ENCODE data around the gene COG5. TPM values are rescaled to one million over a fixed set of nuclear protein-coding genes. Genes with fewer than 3 reads are reported as not detected.

COG5 gene
- total RNA-seq, 1 experiment from 2014 or later = 20.2 TPM

GRCh38 chr7:107605218-107605815 is 41.6 kb upstream of the COG5 start:
- Histone ChIP-seq H3K27me3 (ENCODE audit: insufficient read depth, low read length) (no peaks in the 10 kb centered on the region), H3K23me2 (ENCODE audit: insufficient read length, low read depth, low read length, poor library complexity, severe bottlenecking) (no peaks in the 10 kb centered on the region), H4K91ac (ENCODE audit: insufficient read length, low read depth, low read length) (no peak overlapping the region), H3K56ac (ENCODE audit: insufficient read length, low read depth, low read length) (no peak overlapping the region), H4K20me1 (ENCODE audit: control insufficient read depth, insufficient read depth, insufficient read length) (no peaks in the 10 kb centered on the region), H2BK120ac (ENCODE audit: low read depth, low read length, poor library complexity, severe bottlenecking) (no peak overlapping the region), H3K9me3 (ENCODE audit: control insufficient read depth, low read depth, low read length) (no peaks in the 10 kb centered on the region), H4K8ac (replicated peaks; ENCODE audit: insufficient read length, low read depth, low read length) (no peak overlapping the region), H2BK20ac (ENCODE audit: low read depth, low read length, poor library complexity, severe bottlenecking) (no peak overlapping the region), H3T11ph (ENCODE audit: low read length) (no peak overlapping the region), H3K27ac (ENCODE audit: insufficient read length, low read depth, low read length) (no peak overlapping the region), H3K79me1 (ENCODE audit: insufficient read depth, low read depth, low read length, poor library complexity, severe bottlenecking) (no peaks in the 10 kb centered on the region), H2BK15ac (ENCODE audit: low read depth, low read length) (no peak overlapping the region), H3K18ac (ENCODE audit: insufficient read length, low read depth, low read length) (no peak overlapping the region), H3K23ac (ENCODE audit: insufficient read length, low read depth, low read length) (no peak overlapping the region), H2AFZ (ENCODE audit: low read length) (no peak overlapping the region), H3K4me1 (ENCODE audit: insufficient read depth, low read length) (no peaks in the 10 kb centered on the region), H3K79me2 (ENCODE audit: insufficient read depth, low read length) (no peaks in the 10 kb centered on the region), H4K5ac (ENCODE audit: insufficient read length, low read depth, low read length) (no peak overlapping the region), H3K4me2 (ENCODE audit: insufficient read depth, insufficient read length, low read length) (no peak overlapping the region), H3K9ac (ENCODE audit: extremely low read depth, insufficient read length, low read length) (no peak overlapping the region), H3K4ac (ENCODE audit: low read depth, low read length) (no peak overlapping the region), H2BK12ac (ENCODE audit: insufficient read length, low read depth, low read length) (no peak overlapping the region), H2AK5ac (ENCODE audit: insufficient read length, low read length) (no peak overlapping the region), H2BK5ac (ENCODE audit: insufficient read length, low read length) (no peak overlapping the region), H3K14ac (ENCODE audit: insufficient read depth, low read length) (no peak overlapping the region)
- peaks cover 0 to 8% (median 1%) of the 10 kb centered on the region in 3 experiments; a peak in 2 of 7 replicates for H3K36me3 Mint-ChIP-seq (ENCODE audit: insufficient read depth in 1 of 3, low read depth in 3 of 3)
- WGBS (ENCODE audit: extremely low coverage, insufficient read length, low lambda C conversion rate) = no CpG with 5 or more reads among the region's 3 CpGs
- no peaks in the 10 kb centered on the region for H3K27me3 Mint-ChIP-seq (ENCODE audit: low read depth)
- TF ChIP-seq CTCF (conservative IDR thresholded peaks at IDR 0.05) = no peak
- no peak overlapping the region for H3K27ac Mint-ChIP-seq
- H3K4me1 Mint-ChIP-seq = no peaks in the 10 kb centered on the region
- H3K9me3 Mint-ChIP-seq = no peaks in the 10 kb centered on the region
- H3K4me3 Mint-ChIP-seq = no peak overlapping the region
- DNase-seq = no peak

Data from H9 (cell line).